Stimulated activated CD4-positive, alpha-beta T cell treated with anti-CD3 and anti-CD28 coated beads, Interleukin-2, amount 100 ng/mL, for 48 hours (primary cell): ENCODE data around the gene BCL2L12.

Experiments
- DNase-seq, 2 donors: peaks; one replicate each; pipeline ENCODE4 v3.0.0-alpha.2; 2020

BCL2L12 gene

DNA sequence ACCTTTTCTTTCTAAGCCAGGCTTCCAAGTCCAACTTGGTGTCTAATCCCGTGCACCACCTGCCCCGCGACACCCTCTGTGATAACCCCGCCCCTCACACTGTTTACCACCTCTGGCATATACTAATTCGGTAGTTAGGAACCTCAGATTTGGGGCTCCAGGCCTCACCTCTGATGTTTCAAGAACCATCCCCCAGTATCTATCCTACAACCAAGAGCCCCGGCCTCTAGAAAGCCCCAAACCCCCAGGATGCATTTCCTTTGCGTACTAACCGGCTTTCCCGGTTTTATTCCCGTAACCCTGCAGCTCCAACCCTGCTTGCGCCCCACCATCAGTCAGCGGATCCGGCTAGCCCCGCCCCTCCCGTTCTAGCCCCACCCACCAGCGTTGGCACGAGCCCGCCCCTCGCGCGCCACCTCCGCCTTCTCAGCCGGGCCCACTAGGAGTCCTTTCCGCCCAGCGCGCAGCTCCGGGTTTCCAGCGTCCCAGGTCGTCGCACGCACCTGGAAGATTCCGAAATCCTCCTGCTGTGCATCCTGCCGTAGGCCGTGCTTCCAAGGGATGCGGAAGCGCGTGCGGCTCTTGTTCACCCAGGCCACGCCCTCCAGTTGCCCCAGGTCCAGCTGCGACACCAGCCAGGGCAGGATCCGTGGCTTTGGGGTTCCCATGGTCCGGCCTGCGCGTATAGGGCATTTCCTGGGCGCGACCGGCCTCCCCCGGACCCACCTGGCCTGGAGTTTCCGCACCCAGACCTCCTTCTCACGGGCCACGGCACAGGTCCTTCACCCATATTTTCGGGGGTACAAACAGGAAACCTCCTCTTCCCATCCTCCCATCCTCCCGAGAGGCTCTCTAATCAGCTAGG is 1.3 kb upstream of the BCL2L12 start:
- DNase-seq = peak; percentile 94 to 95

DNA sequence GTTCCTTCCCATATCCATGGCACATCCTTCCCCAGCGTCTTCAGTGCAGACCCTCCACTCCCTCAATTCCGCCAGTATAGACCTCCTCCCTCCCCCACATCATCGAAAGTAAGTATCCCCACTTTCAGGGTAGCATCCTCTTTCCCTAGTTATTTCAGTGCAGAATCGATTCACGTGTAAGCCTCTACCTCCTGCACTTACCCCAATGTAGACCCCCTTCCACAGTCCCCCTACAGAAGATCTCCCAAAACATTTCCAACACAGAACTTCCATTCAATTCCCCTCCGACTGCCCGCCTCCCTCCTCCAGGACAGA is 740 bp upstream of the BCL2L12 start:
- no peak for DNase-seq

DNA sequence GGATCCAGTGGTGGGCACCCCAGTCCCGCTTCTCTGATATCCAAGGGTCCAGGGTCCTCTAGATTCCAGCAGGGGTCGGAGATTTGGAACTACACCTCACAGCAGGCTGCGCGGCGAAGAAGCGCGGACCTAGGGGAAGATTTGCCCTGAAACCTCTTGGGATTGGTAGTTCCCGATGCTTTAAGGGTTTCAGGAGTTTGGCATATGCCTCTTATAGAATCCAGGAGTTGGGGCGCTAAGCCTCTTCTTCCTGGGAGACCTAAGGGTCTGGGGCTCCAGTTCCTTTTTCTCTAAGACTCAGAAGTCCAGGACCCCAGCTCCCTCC is 349 bp downstream of the BCL2L12 start:
- DNase-seq = no peak

- no peak for DNase-seq
Observed at GRCh38 chr19:49667473-49667872, 1.7 kb downstream of the BCL2L12 start.

- DNase-seq = no peak
Observed at GRCh38 chr19:49669516-49669915, 3.8 kb downstream of the BCL2L12 start.

- DNase-seq = peak; percentile 72 to 79
Observed at GRCh38 chr19:49672131-49672919, 6.6 kb downstream of the BCL2L12 start.

- peak; percentile 20 to 34 for DNase-seq
Observed at GRCh38 chr19:49676136-49676783, 10.5 kb downstream of the BCL2L12 start.

- DNase-seq = peak; percentile 98 to 99
Observed at GRCh38 chr19:49676784-49677230, 11.1 kb downstream of the BCL2L12 start.

DNA sequence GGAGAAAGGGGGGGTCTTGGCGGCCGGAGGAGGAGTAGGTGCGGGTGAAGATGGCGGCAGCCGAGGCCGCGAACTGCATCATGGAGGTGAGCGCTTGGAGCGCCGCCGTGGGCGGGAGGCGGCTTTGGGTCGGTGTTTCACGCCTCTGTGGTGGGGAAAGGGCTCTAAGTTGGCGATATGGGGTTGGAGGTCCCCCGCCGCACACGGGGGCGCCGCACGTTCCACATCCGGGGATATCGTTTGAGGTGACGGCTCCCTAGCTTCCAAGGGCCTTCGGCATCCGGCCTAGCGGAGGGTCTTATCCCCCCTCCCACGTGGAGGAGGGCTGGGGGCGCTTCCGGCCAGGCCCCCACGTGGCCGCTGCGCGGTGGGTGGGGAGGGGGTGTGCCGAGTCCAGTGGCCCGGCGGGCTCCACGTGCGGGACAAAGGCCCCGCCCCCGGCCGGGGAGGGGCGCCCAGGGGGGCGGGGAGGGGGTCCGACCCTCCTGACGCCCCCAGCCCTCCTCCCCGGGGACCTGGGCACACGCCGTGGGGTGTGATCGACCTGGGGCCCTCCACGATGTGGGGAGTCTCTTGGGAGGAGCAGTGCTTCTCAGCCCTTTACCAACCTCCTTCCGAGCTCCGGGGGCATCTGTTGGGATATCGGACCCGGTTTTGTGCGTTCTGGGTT is 11.6 kb downstream of the BCL2L12 start, which contains the start of gene PRMT1:
Gene PRMT1, plus strand, starts transcription at position 41 of the 670 bp plus-strand sequence. Its CDS starts 10 bp downstream, at position 51.
- peak; percentile 36 to 39 for DNase-seq

DNA sequence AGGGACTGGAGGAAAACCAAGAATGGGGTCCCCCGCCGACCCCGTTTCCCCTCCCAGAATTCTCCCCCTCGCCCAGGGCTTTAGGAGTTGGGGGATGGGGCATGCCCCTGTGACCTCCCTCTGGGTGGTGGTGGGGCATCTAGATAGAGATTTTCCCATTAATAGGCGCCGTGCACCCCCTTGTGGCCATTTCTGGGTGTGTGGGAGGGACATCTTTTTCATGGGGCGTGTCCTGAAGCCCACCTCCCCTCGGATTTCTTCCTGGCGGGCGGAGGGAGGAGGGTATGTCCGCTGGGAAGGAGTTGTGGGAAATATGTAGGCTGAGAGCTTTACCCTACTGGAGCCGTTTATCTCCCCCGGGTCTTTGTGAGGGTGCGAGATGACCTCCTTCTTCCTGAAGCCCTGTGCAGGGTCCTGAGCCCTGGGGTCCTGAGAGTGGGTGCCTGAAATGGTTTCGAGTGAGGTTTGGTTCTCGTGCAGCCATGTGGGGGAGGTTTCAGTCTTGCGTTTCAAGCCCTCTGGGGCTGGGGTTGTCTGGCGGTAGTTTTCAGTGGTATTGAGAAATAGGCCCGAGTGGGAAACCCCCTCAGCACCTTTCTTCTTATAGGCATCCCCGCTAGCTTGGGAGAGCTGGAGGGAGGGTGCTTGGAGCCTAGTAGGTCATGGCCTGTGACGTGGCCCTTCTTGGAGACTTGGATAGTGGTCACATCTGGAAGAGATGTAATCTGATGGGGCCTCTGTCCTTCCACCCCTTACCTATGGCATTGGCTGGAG is 12.4 kb downstream of the BCL2L12 start:
- peak; percentile 71 to 73 for DNase-seq

GRCh38 chr19:49678985-49679770 is 13.4 kb downstream of the BCL2L12 start:
- DNase-seq = no peak

DNA sequence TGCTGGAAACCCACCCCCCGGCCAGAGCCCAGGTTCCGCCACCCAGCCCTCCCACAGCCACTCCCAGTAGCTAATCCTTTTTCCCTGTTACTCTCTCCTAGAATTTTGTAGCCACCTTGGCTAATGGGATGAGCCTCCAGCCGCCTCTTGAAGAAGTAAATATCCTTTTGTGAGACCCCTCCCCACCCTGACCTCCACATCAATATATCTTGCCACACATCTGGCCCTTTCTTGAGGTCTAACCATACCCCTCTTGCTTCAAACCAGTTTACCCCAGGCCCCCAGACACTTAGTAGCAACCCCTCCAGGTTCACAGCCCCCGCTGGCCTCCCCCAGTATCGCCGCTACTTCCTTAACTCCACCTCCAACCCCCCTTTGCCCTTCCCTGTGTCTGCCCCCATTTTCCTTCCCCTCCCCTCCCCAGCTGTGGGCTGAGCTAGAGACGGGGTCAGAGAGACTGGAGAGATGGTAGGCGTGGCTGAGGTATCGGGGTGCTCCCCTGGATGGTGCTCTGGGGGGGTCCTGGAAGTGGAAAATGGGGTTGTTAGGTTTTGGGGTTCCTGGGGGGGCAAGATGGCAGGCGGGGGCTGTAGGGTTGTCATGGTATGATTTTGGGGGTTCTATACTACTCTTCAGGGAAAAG is 14.2 kb downstream of the BCL2L12 start:
- DNase-seq = no peak

DNA sequence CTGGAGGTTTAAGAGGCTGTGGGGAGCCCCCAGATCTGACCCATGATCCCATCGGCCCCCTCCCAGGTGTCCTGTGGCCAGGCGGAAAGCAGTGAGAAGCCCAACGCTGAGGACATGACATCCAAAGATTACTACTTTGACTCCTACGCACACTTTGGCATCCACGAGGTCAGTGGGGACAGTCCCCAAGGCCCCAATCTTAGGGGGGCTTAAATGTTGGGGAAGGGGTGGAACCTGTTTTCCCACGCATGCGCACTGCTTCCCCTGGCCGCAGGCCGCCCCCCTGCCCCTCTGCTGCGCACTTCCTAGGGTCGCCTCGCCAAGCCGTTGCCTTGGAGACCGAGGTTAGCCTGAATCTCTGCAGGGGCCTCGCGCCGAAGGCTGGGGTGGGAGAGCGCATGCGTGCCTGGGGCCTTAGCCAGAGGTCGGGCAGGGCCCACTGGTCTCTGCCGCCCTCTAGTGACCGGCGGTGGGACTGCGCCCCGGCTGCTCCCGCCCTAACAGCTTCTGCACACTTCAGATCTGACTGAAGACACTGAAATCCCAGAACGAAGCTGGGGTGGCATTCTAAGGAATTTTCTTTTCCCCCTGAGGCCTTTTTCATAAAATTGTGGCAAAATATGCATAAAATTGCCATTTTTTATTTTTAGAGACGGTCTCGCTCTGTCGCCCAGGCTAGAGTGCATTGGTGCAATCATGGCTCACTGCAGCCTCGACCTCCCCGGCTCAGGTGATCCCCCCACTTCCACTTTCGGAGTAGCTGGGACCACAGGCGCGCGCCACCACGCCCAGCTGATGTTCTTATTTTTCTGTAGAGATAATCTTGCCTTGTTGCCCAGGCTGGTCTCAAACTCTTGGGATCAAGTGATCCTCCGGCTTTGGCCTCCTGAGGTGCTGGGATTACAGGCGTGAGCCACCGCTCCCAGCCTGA is 15.0 kb downstream of the BCL2L12 start:
- DNase-seq = peak; percentile 97 to 99

DNA sequence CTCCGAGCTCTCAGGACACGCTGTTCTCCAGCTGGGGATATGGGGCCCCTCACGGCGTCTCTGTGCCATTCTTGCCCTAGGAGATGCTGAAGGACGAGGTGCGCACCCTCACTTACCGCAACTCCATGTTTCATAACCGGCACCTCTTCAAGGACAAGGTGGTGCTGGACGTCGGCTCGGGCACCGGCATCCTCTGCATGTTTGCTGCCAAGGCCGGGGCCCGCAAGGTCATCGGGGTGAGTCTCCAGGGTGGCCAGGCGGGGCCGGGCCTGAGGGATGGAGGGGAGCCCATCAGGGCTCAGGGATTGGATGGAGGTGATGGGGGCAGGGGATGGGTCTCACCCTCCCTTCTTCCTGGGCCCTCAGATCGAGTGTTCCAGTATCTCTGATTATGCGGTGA is 16.1 kb downstream of the BCL2L12 start:
- no peak for DNase-seq

- DNase-seq = no peak
Observed at GRCh38 chr19:49682274-49682673, 16.5 kb downstream of the BCL2L12 start.

- no peak for DNase-seq
Observed at GRCh38 chr19:49683814-49684250, 18.1 kb downstream of the BCL2L12 start.

DNA sequence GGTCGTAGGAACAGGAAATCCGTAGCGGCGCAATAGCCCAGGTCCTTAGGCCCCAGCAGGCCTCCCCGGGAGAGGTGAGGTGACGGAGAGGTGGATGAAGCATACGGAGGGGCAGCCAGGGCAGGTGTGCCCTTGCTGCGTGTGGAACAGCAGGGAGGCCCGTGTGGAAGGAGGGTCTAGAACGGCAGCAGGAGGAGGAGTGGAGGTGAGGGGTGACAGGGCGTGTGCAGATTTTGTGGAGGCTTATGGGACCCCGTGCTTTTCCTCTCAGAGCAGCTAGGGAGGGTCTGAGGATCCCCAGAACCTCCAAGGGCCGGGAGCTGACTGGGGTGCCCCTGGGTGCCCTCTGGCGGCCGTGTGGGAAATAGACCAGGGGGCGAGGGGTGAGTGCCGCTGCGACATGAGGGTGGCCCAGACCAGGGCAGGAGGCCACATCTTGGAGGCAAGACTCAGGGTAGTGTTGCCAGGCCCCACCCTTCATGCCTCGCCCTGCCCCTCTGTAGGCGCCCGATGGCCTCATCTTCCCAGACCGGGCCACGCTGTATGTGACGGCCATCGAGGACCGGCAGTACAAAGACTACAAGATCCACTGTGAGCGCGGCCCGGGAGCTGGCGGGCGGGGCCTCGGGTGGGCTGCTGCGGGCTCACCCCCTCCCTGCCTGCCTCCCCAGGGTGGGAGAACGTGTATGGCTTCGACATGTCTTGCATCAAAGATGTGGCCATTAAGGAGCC is 18.7 kb downstream of the BCL2L12 start:
- DNase-seq = no peak

DNA sequence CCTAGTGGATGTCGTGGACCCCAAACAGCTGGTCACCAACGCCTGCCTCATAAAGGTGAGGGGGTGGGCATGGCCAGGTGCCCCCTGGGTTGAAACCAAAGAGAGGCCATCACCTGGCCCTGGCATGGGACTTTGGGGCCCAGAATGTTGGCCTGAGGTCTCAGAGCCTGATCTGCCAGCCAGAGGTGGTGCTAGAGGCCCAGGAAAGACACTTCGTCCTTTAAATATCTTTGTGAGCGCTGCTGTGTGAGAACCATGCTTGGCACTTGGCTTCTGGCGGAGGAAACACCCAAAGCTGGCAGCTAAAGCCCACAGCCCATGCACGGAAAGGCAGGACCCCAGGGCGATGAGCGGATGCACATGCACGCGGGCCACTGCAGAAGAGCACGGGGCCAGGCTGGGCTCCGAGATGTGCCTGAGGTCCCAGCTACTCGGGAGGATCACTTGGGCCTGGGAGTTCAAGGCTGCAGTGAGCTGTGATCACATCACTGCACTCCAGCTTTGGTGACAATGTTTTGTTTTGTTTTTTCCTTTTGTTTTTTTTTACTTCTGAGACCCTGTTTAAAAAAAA is 19.3 kb downstream of the BCL2L12 start:
- no peak for DNase-seq
